Activated CD4-positive, alpha-beta T cell treated with anti-CD3 and anti-CD28 coated beads, Interleukin-2, amount 10 ng/mL, durations not matched to agents 7 days and 5 days (primary cell): Measurements from ENCODE around the gene SLC25A31. TPM values are rescaled to one million over a fixed set of nuclear protein-coding genes. Genes with fewer than 3 reads are reported as not detected.

Experiments used
- total RNA-seq, 2 experiments: library from RNA; stranded (reverse); gene quantifications; one replicate each; pipeline ENCODE4 v1.2.3, GENCODE V29; 2021

Gene SLC25A31
- total RNA-seq, 2 experiments from 2014 or later, result not detected

Other genes with a start within 250 kb of the SLC25A31 start
- under 1 TPM in 1 of 2 experiments, not detected in 1; 0.21 TPM for gene INTU, start 97.4 kb upstream of the SLC25A31 start, total RNA-seq
- under 1 TPM; 0.02 to 0.27 TPM for gene HSPA4L, start 51.9 kb downstream of the SLC25A31 start, total RNA-seq
- gene PLK4, start 150.5 kb downstream of the SLC25A31 start, total RNA-seq, result 10 to 100 TPM; 51.3 to 61.4 TPM
- 10 to 100 TPM; 18.1 to 18.7 TPM for gene MFSD8, start 234.8 kb downstream of the SLC25A31 start, total RNA-seq
- gene ABHD18, start 235.0 kb downstream of the SLC25A31 start, total RNA-seq, result 10 to 100 TPM; 22.8 to 26.7 TPM